Measurements from ENCODE around the gene TUB. TPM values are rescaled to one million over a fixed set of nuclear protein-coding genes. Genes with fewer than 3 reads are reported as not detected.

TUB gene
- total RNA-seq, 1 experiment from 2014 or later = 3.3 TPM

GRCh38 chr11:8059571-8060011 lies 21.4 kb upstream of the TUB start:
- Histone ChIP-seq H3K4me1 (ENCODE audit: insufficient read depth, low read length) (no peaks in the 10 kb centered on the region), H3F3A (ENCODE audit: low read length, unreplicated experiment) (no peaks in the 10 kb centered on the region), H3K79me2 (ENCODE audit: low read length) (no peaks in the 10 kb centered on the region), H3K9me2 (replicated peaks; ENCODE audit: low read length) (no peaks in the 10 kb centered on the region), H3K4me2 (ENCODE audit: low read length) (no peak overlapping the region), H3K4me3 (ENCODE audit: low read length) (no peak overlapping the region), H3K9ac (ENCODE audit: low read length) (no peak overlapping the region), H4K20me1 (ENCODE audit: low read length) (no peaks in the 10 kb centered on the region), H2AFZ (ENCODE audit: low read length) (no peak overlapping the region), H3K9me3 (ENCODE audit: low read length) (no peaks in the 10 kb centered on the region), H3K27me3 (ENCODE audit: low read length) (no peaks in the 10 kb centered on the region), H3K36me3 (ENCODE audit: low read depth, low read length) (no peaks in the 10 kb centered on the region), H3K27ac (ENCODE audit: low read length) (no peak overlapping the region)
- no peak for ATAC-seq
- TF ChIP-seq, protein P1, sequence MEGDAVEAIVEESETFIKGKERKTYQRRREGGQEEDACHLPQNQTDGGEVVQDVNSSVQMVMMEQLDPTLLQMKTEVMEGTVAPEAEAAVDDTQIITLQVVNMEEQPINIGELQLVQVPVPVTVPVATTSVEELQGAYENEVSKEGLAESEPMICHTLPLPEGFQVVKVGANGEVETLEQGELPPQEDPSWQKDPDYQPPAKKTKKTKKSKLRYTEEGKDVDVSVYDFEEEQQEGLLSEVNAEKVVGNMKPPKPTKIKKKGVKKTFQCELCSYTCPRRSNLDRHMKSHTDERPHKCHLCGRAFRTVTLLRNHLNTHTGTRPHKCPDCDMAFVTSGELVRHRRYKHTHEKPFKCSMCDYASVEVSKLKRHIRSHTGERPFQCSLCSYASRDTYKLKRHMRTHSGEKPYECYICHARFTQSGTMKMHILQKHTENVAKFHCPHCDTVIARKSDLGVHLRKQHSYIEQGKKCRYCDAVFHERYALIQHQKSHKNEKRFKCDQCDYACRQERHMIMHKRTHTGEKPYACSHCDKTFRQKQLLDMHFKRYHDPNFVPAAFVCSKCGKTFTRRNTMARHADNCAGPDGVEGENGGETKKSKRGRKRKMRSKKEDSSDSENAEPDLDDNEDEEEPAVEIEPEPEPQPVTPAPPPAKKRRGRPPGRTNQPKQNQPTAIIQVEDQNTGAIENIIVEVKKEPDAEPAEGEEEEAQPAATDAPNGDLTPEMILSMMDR (conservative IDR thresholded peaks at IDR 0.05; ENCODE audit: low read depth, low read length) = no peak
- TF ChIP-seq EZH2phosphoT487 (IDR thresholded peaks at IDR 0.05; ENCODE audit: borderline replicate concordance, low read length) (no peak), EZH2 (IDR thresholded peaks at IDR 0.05; ENCODE audit: low read length, unreplicated experiment) (no peak)
- ChIA-PET CTCF (no interaction called here), POLR2A (ENCODE audit: unreplicated experiment) (no interaction called here)
- intact Hi-C loops (cut with micrococcal nuclease) = no loop called here
- BruUV-seq (replicated peaks) = no TSS peak
- no peak for DNase-seq

- Histone ChIP-seq H3K4me3 (ENCODE audit: low read length) (no peak overlapping the region), H3K36me3 (ENCODE audit: low read depth, low read length) (no peaks in the 10 kb centered on the region), H3K79me2 (ENCODE audit: low read length) (no peaks in the 10 kb centered on the region), H3K9me2 (replicated peaks; ENCODE audit: low read length) (no peaks in the 10 kb centered on the region), H4K20me1 (ENCODE audit: low read length) (no peaks in the 10 kb centered on the region), H3K4me1 (ENCODE audit: insufficient read depth, low read length) (no peaks in the 10 kb centered on the region), H3K4me2 (ENCODE audit: low read length) (no peak overlapping the region), H3F3A (ENCODE audit: low read length, unreplicated experiment) (no peaks in the 10 kb centered on the region), H3K27me3 (ENCODE audit: low read length) (no peaks in the 10 kb centered on the region), H3K9ac (ENCODE audit: low read length) (no peak overlapping the region), H3K27ac (ENCODE audit: low read length) (no peak overlapping the region), H2AFZ (ENCODE audit: low read length) (no peak overlapping the region), H3K9me3 (ENCODE audit: low read length) (no peaks in the 10 kb centered on the region)
- TF ChIP-seq EZH2phosphoT487 (IDR thresholded peaks at IDR 0.05; ENCODE audit: borderline replicate concordance, low read length) (no peak), EZH2 (IDR thresholded peaks at IDR 0.05; ENCODE audit: low read length, unreplicated experiment) (no peak)
- TF ChIP-seq, protein P1 (conservative IDR thresholded peaks at IDR 0.05; ENCODE audit: low read depth, low read length) = no peak
- intact Hi-C loops (cut with micrococcal nuclease) = no loop called here
- BruUV-seq (replicated peaks) = no TSS peak
- ChIA-PET POLR2A (ENCODE audit: unreplicated experiment) (no interaction called here), CTCF (no interaction called here)
- no peak for DNase-seq
- no peak for ATAC-seq
Observed at GRCh38 chr11:8060146-8060719, 20.8 kb upstream of the TUB start.

DNA sequence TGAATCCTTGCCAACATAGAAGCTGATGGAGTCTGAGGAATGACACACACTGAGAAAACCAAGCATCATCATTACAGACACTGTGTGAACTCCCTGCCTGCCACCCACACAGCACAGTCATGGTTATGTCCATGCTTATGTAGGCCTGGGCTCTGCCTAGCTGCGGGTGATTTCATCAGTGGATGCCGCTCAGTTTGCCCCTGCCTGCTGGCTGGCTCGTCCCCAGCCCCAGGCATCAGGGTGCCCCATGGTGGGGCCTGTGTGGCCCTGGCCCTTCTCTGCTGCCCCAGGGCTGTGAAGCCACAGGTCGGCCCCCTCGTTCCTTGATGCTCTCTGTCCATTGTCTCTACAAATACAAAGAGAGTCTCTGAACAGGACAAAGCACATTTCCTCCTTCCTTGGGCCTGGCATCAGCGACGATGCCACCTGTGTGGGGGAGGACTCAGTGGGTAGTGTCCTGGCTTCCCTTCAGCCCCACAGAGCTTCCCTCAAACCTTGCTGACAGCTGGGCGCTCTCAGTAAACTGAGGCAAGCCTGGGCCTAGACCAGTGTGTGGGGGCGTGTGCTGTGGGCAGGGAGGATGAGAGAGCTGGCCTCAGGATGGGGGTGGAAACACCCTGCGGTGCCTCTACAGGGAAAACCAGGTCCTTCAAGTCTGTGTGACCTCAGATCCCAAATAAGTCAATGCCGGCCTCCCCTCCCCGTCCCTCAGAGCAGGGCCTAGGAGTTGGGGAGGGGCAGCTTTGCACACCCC lies 20.0 kb upstream of the TUB start:
- ATAC-seq (no peak), DNase-seq (no peak)
- Histone ChIP-seq H3K27me3 (ENCODE audit: low read length) (no peaks in the 10 kb centered on the region), H3K9ac (ENCODE audit: low read length) (no peak overlapping the region), H3K36me3 (ENCODE audit: low read depth, low read length) (no peaks in the 10 kb centered on the region), H3K27ac (ENCODE audit: low read length) (no peak overlapping the region), H3K9me2 (replicated peaks; ENCODE audit: low read length) (no peaks in the 10 kb centered on the region), H3K4me2 (ENCODE audit: low read length) (no peak overlapping the region), H2AFZ (ENCODE audit: low read length) (no peak overlapping the region), H4K20me1 (ENCODE audit: low read length) (no peaks in the 10 kb centered on the region), H3K9me3 (ENCODE audit: low read length) (no peaks in the 10 kb centered on the region), H3K79me2 (ENCODE audit: low read length) (no peaks in the 10 kb centered on the region), H3K4me1 (ENCODE audit: insufficient read depth, low read length) (no peaks in the 10 kb centered on the region), H3F3A (ENCODE audit: low read length, unreplicated experiment) (no peaks in the 10 kb centered on the region), H3K4me3 (ENCODE audit: low read length) (no peak overlapping the region)
- CTCF ChIA-PET = no interaction called here
- intact Hi-C loops (cut with micrococcal nuclease) = no loop called here
- POLR2A ChIA-PET (ENCODE audit: unreplicated experiment) = no interaction called here
- no TSS peak for BruUV-seq (replicated peaks)
- no peak for TF ChIP-seq EZH2 (IDR thresholded peaks at IDR 0.05; ENCODE audit: low read length, unreplicated experiment)
- no peak for TF ChIP-seq EZH2phosphoT487 (IDR thresholded peaks at IDR 0.05; ENCODE audit: borderline replicate concordance, low read length)
- TF ChIP-seq, protein P1 (conservative IDR thresholded peaks at IDR 0.05; ENCODE audit: low read depth, low read length) = no peak
